ENCODE results near the gene SKAP2. TPM values are rescaled to one million over a fixed set of nuclear protein-coding genes. Genes with fewer than 3 reads are reported as not detected.

SKAP2 gene
- total RNA-seq, 1 donor from 2014 or later = 4.8 TPM

DNA sequence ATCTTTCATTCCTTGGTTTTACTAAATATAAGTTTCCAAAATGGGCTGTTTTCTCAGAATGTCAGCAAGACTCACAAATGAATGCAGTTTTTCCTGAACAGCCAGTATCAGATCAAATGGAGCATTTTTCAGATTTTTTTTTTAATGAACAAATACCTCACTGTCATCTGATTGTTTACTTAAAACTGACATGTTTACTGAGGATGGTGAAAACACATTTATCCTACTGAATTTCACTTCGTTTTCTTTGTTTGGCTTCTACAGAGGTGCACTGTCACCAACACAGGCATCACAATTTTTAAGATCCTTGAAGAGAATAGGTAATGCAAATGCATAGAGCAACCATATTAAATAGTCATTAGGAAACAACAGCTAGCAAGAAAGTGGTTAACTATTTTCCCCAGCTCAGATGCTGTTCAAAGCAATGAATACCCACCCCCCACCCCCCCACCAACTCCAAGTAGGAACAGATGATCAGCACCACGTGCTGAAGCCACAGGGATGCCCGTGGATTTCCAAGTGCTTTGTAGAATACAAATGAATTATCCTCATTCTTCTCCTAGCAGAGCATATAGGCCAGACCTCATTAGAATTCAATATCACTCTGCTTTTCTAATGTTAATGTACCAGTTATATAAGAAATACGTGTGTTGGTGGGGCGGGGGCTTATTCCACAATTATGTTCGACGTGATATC, 205.9 kb downstream of the SKAP2 start:
- no peak for DNase-seq (ENCODE audit: low spot score)
- Mint-ChIP-seq H3K4me3 (ENCODE audit: unreplicated experiment) (no peak overlapping the region), H3K4me1 (ENCODE audit: low read depth) (no peaks in the 10 kb centered on the region), H3K27ac (ENCODE audit: unreplicated experiment) (no peak overlapping the region), H3K9me3 (ENCODE audit: low read depth) (no peaks in the 10 kb centered on the region), H3K27me3 (ENCODE audit: low read depth) (peaks cover 65% of the 10 kb centered on the region), H3K36me3 (ENCODE audit: low read depth) (no peaks in the 10 kb centered on the region)
- TF ChIP-seq, protein P1, sequence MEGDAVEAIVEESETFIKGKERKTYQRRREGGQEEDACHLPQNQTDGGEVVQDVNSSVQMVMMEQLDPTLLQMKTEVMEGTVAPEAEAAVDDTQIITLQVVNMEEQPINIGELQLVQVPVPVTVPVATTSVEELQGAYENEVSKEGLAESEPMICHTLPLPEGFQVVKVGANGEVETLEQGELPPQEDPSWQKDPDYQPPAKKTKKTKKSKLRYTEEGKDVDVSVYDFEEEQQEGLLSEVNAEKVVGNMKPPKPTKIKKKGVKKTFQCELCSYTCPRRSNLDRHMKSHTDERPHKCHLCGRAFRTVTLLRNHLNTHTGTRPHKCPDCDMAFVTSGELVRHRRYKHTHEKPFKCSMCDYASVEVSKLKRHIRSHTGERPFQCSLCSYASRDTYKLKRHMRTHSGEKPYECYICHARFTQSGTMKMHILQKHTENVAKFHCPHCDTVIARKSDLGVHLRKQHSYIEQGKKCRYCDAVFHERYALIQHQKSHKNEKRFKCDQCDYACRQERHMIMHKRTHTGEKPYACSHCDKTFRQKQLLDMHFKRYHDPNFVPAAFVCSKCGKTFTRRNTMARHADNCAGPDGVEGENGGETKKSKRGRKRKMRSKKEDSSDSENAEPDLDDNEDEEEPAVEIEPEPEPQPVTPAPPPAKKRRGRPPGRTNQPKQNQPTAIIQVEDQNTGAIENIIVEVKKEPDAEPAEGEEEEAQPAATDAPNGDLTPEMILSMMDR (IDR thresholded peaks at IDR 0.05) = no peak

DNA sequence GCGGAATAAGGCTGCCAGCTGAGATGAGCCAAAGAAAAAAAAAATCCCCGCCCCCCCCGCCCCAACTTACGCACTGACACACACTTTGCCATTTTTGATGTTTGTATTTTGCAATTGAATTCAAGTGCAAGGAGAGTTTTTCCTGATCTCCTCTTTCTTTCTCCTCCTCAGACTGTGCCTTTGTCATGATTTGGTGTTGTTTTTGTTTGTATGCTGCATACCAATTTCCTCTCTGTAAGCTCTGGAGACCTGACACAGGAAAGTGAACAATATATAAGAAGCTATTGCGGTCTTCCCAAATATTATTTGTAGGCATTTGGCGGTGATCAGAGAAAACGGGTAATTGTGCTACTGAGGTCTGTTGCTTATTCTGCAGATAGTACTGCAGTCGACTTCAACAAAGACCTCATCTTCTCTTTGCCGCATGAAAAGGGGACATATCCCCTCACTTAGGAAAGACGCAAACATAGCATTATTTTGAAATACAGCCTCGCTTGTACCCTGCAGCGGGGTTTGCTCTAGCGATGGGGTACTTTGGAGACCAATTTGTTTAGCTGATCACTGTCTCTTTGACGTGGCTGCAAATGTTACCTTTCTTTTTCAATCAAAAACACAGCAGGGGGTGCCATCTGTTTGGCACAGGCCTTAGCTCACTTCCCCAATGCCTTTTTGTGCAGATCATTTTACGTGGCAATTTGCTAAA, 206.6 kb downstream of the SKAP2 start:
- Mint-ChIP-seq H3K9me3 (ENCODE audit: low read depth) (no peaks in the 10 kb centered on the region), H3K27ac (ENCODE audit: unreplicated experiment) (no peak overlapping the region), H3K36me3 (ENCODE audit: low read depth) (no peaks in the 10 kb centered on the region), H3K4me3 (ENCODE audit: unreplicated experiment) (no peak overlapping the region), H3K27me3 (ENCODE audit: low read depth) (peaks cover 64% of the 10 kb centered on the region), H3K4me1 (ENCODE audit: low read depth) (no peaks in the 10 kb centered on the region)
- DNase-seq (ENCODE audit: low spot score) = no peak
- TF ChIP-seq, protein P1 (IDR thresholded peaks at IDR 0.05) = no peak

DNA sequence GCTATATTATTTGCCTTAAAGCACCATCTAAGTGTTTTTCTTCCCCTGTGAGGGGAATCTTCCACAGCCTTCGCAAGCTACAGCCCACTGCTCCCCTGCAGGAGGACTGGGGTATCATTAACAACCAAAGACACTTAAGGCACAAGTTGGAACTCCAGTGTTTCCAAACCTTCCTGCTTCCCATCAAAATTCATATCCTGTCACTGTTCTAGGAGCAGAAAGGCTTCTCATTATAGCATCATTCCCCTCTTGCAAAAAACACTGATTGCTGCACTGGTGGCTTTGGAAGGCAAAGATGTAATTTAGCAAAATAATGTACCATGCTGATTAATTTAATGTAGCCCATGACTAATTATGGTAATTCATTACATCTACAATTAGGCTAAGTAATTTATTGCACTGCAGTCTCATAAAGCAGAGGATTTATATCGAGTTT, 207.2 kb downstream of the SKAP2 start:
- H3K9me3 Mint-ChIP-seq (ENCODE audit: low read depth) = no peaks in the 10 kb centered on the region
- peaks cover 58% of the 10 kb centered on the region for H3K27me3 Mint-ChIP-seq (ENCODE audit: low read depth)
- no peak overlapping the region for H3K27ac Mint-ChIP-seq (ENCODE audit: unreplicated experiment)
- H3K36me3 Mint-ChIP-seq (ENCODE audit: low read depth) = no peaks in the 10 kb centered on the region
- H3K4me1 Mint-ChIP-seq (ENCODE audit: low read depth) = no peaks in the 10 kb centered on the region
- TF ChIP-seq, protein P1 (IDR thresholded peaks at IDR 0.05) = no peak
- H3K4me3 Mint-ChIP-seq (ENCODE audit: unreplicated experiment) = no peak overlapping the region
- no peak for DNase-seq (ENCODE audit: low spot score)

DNA sequence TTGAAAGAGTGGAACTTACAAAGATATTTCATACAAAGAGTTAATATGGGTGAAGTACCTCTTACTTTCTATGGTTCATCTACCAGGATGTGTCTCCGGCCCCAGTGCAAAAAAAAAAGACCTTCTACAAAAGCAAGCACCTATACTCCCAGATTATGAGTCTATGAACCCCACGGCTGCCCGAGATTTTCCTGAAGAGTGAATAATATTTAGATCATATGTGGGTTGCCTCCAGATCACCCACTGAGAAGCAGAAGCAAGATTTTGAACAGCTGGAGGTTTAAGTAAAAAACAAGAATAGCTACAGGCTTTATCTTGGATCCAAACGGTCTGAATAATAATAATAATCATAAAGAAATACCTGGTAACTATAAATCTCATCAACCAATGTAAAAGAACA, 207.7 kb downstream of the SKAP2 start:
- H3K27me3 Mint-ChIP-seq (ENCODE audit: low read depth) = peaks cover 57% of the 10 kb centered on the region
- H3K9me3 Mint-ChIP-seq (ENCODE audit: low read depth) = no peaks in the 10 kb centered on the region
- no peak overlapping the region for H3K4me3 Mint-ChIP-seq (ENCODE audit: unreplicated experiment)
- TF ChIP-seq, protein P1 (IDR thresholded peaks at IDR 0.05) = no peak
- no peaks in the 10 kb centered on the region for H3K4me1 Mint-ChIP-seq (ENCODE audit: low read depth)
- DNase-seq (ENCODE audit: low spot score) = no peak
- H3K27ac Mint-ChIP-seq (ENCODE audit: unreplicated experiment) = no peak overlapping the region
- no peaks in the 10 kb centered on the region for H3K36me3 Mint-ChIP-seq (ENCODE audit: low read depth)

DNA sequence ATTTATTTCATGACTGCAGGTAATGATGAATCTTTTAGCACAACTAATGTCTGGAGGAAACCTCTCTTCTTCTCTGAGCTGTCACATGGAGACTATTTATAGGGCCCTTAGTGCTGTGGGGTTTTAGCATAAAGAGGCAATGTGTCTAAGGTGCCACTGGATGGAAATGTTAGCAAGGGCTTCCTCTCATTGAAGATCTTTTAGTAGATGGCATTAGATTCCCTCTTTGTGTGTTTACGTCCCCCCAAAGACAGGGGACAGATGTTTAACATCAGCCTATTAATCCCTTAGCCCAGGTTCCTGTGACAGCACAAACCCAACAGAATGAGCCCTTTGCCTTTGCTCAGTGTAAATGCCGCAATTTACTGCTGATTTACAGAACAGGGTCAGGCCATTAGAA, 208.6 kb downstream of the SKAP2 start:
- peaks cover 52% of the 10 kb centered on the region for H3K27me3 Mint-ChIP-seq (ENCODE audit: low read depth)
- no peaks in the 10 kb centered on the region for H3K9me3 Mint-ChIP-seq (ENCODE audit: low read depth)
- H3K36me3 Mint-ChIP-seq (ENCODE audit: low read depth) = no peaks in the 10 kb centered on the region
- no peak overlapping the region for H3K4me3 Mint-ChIP-seq (ENCODE audit: unreplicated experiment)
- no peak overlapping the region for H3K27ac Mint-ChIP-seq (ENCODE audit: unreplicated experiment)
- TF ChIP-seq, protein P1 (IDR thresholded peaks at IDR 0.05) = no peak
- no peak for DNase-seq (ENCODE audit: low spot score)
- no peaks in the 10 kb centered on the region for H3K4me1 Mint-ChIP-seq (ENCODE audit: low read depth)

Measured in chondrocyte (in vitro differentiated cells).